Pancreas (tissue), 10 donors: ENCODE results near the gene RNF150. TPM values are rescaled to one million over a fixed set of nuclear protein-coding genes. Genes with fewer than 3 reads are reported as not detected.

Experiments
- ATAC-seq, 4 donors: fragments of 200-7000 bp; cut with Tn5 transposase; one replicate each; pipeline versions ENCODE4 v1.8.0 to v1.9.1; 2020; ENCODE audit warnings: mild to moderate bottlenecking in 4 of 4, moderate library complexity in 4 of 4
- DNase-seq, 6 donors: peaks; one replicate each; pipeline ENCODE4 v3.0.0-alpha.2; 2020
- FAIRE-seq: peaks from 2 replicates; lab custom pipeline; 2012; peaks lifted over from hg19 to GRCh38; lab: Jason Lieb, UNC
- H3K27ac ChIP-seq, 4 donors: fragments of 200-600 bp; sonication (generic); 1 replicate in 3 of 4; 2 replicates in 1 of 4; pipeline versions ENCODE4 v1.5.0 to v1.8.0; 2020
- H3K27me3 ChIP-seq, 4 donors: fragments of 200-600 bp; one replicate each; pipeline ENCODE4 v1.8.0; 2021
- H3K36me3 ChIP-seq, 3 donors: fragments of 200-600 bp; sonication (generic) in 1 of 3; one replicate each; pipeline versions ENCODE4 v1.5.0 to v1.8.0; 2020 to 2021
- H3K4me1 ChIP-seq, 3 donors: fragments of 200-600 bp; one replicate each; pipeline ENCODE4 v1.8.0; 2021
- H3K4me3 ChIP-seq, 4 donors: fragments of 200-600 bp; sonication (generic) in 2 of 4; one replicate each; pipeline versions ENCODE4 v1.5.0 to v1.8.0; 2020 to 2021
- H3K9me3 ChIP-seq, 4 donors: fragments of 200-600 bp; one replicate each; pipeline ENCODE4 v1.8.0; 2021
- CTCF ChIP-seq, 4 donors: fragments of 200-600 bp; sonication (generic) in 3 of 4; IDR thresholded peaks; one replicate each; pipeline versions ENCODE4 v1.5.0 to v1.8.0; 2021; ENCODE audit warnings: antibody characterized with exemption in 4 of 4
- WGBS, 2 donors: extraction: QIAGEN DNeasy Blood & Tissue Kit; methylation state at CpG; one replicate each; pipeline ENCODE4 v1.1.7; 2013; 5-methylcytosine and 5-hydroxymethylcytosine counted together
- intact Hi-C, 3 donors: fragments of 100-400 bp; cut with DNase I; formaldehyde crosslinking; loops; one replicate each; pipeline versions ENCODE4 v1.11.1 to v1.14.2; 2022
- polyA plus RNA-seq, 2 donors: library from polyadenylated mRNA; stranded (reverse); fragments of 200-250 nt; gene quantifications; one replicate each; pipeline ENCODE4 v1.2.3, GENCODE V29; 2013
- total RNA-seq, 6 donors: library from RNA; stranded (reverse); fragmentation: NEBNext Ultra II Directional in 4 of 6; extraction: Animal tissue kit (Norgen Biotek cat#: 25700) in 4 of 6; gene quantifications; one replicate each; pipeline versions ENCODE4 v1.2.1 to v1.2.4, GENCODE V29; 2021 to 2023
- donor health status: healthy with polysubstance abuse.
- donor health status: DM: no; HTN: no; CAD: no; lungs with moderate emphysema.
- donor health status: DM: no; HTN: no; CAD: no.
- donor health status: control.
- donor health status: control.
- donor health status: Bipolar disorder and iron deficiency.
- donor health status: DM: yes; HTN: yes; CAD: no.
- donor health status: DM: no; HTN: no; CAD: no.
- donor health status: DM: no; HTN: no; CAD: no.
- donor health status: DM: yes; HTN: yes; CAD: no.

The RNF150 gene
- total and polyA plus RNA-seq, 8 donors = 0.53 to 4.1 (median 2.5) TPM

GRCh38 chr4:141009931-141010330 lies 123.3 kb downstream of the RNF150 start:
- no peaks in the 10 kb centered on the region for H3K9me3 ChIP-seq
- H3K27me3 ChIP-seq = no peaks in the 10 kb centered on the region
- DNase-seq (no peak), FAIRE-seq (no peak), ATAC-seq (no peak)
- peaks cover 9 to 11% (median 10%) of the 10 kb centered on the region in 3 donors for H3K4me1 ChIP-seq
- no peak overlapping the region for H3K27ac ChIP-seq
- H3K4me3 ChIP-seq = no peak overlapping the region
- no peaks in the 10 kb centered on the region for H3K36me3 ChIP-seq
- TF ChIP-seq CTCF (IDR thresholded peaks at IDR 0.05) = no peak
- intact Hi-C loops = no loop called here

GRCh38 chr4:141009129-141009528 lies 124.1 kb downstream of the RNF150 start:
- H3K4me3 ChIP-seq = no peak overlapping the region
- no peaks in the 10 kb centered on the region for H3K36me3 ChIP-seq
- no peaks in the 10 kb centered on the region for H3K27me3 ChIP-seq
- H3K27ac ChIP-seq = no peak overlapping the region
- no peak for FAIRE-seq
- intact Hi-C loops = no loop called here
- 88 to 95% methylated on average over 1 of the region's 1 CpG for WGBS, 2 donors
- no peak for DNase-seq
- ATAC-seq = no peak
- no peak for TF ChIP-seq CTCF (IDR thresholded peaks at IDR 0.05)
- no peaks in the 10 kb centered on the region for H3K9me3 ChIP-seq
- peaks cover 9 to 11% (median 10%) of the 10 kb centered on the region in 3 donors for H3K4me1 ChIP-seq

GRCh38 chr4:141006242-141006802 lies 126.9 kb downstream of the RNF150 start:
- intact Hi-C loops = no loop called here
- no peak for TF ChIP-seq CTCF (IDR thresholded peaks at IDR 0.05)
- ATAC-seq = peak; percentile 48 to 89 (median 72)
- H3K27me3 ChIP-seq = no peaks in the 10 kb centered on the region
- peaks cover 9 to 11% (median 10%) of the 10 kb centered on the region in 3 donors for H3K4me1 ChIP-seq
- DNase-seq = no peak
- FAIRE-seq = no peak
- H3K36me3 ChIP-seq = no peaks in the 10 kb centered on the region
- H3K27ac ChIP-seq = no peak overlapping the region
- 46 to 50% methylated on average over 4 of the region's 4 CpGs for WGBS, 2 donors
- H3K9me3 ChIP-seq = no peaks in the 10 kb centered on the region
- no peak overlapping the region for H3K4me3 ChIP-seq

- no peak for ATAC-seq
- no peak for FAIRE-seq
- no peak for DNase-seq
- Histone ChIP-seq H3K4me1 (peaks cover 9 to 11% (median 10%) of the 10 kb centered on the region in 3 donors), H3K27ac (no peak overlapping the region), H3K4me3 (no peak overlapping the region), H3K9me3 (no peaks in the 10 kb centered on the region), H3K36me3 (no peaks in the 10 kb centered on the region), H3K27me3 (no peaks in the 10 kb centered on the region)
- WGBS, 2 donors = 81 to 89% methylated on average over 2 of the region's 2 CpGs
- intact Hi-C loops = no loop called here
- TF ChIP-seq CTCF (IDR thresholded peaks at IDR 0.05) = no peak
These were observed 128.4 kb downstream of the RNF150 start for GRCh38 chr4:141004823-141005222.

- TF ChIP-seq CTCF (IDR thresholded peaks at IDR 0.05) = no peak
- no peaks in the 10 kb centered on the region for H3K27me3 ChIP-seq
- no peak for FAIRE-seq
- 79 to 89% methylated on average over 4 of the region's 4 CpGs for WGBS, 2 donors
- H3K4me3 ChIP-seq = no peak overlapping the region
- no peak for ATAC-seq
- no peaks in the 10 kb centered on the region for H3K9me3 ChIP-seq
- no peak overlapping the region for H3K27ac ChIP-seq
- intact Hi-C loops = no loop called here
- peaks cover 9 to 11% (median 10%) of the 10 kb centered on the region in 3 donors for H3K4me1 ChIP-seq
- DNase-seq = no peak
- no peaks in the 10 kb centered on the region for H3K36me3 ChIP-seq
These were observed 130.1 kb downstream of the RNF150 start for GRCh38 chr4:141003193-141003592.
